PC-3 (cell line): ENCODE results near the gene SUGCT. TPM values are rescaled to one million over a fixed set of nuclear protein-coding genes. Genes with fewer than 3 reads are reported as not detected.

Experiments
- ATAC-seq: fragments of 200-7000 bp; cut with Tn5 transposase; 2 replicates; pipeline ENCODE4 v1.9.1; 2020; ENCODE audit warnings: mild to moderate bottlenecking, moderate library complexity
- BruUV-seq: library from RNA; stranded (reverse); fragments of 400-500 nt; replicated peaks from 2 replicates; lab custom pipeline; 2021; lab: Mats Ljungman, UMichigan
- CTCF ChIA-PET: fragments of 300-600 bp; sonication (Branson Sonifier 250); formaldehyde crosslinking; loops from one replicate; lab custom pipeline; 2022; ENCODE audit warnings: antibody characterized with exemption; lab: Charles Lee
- POLR2A ChIA-PET: fragments of 300-600 bp; sonication (Branson Sonifier 250); formaldehyde crosslinking; loops from one replicate; lab custom pipeline; 2022; ENCODE audit warnings: antibody characterized with exemption; ENCODE audit not compliant: unreplicated experiment; lab: Charles Lee
- DNase-seq: peaks from one replicate; pipeline ENCODE4 v3.0.0-alpha.2; 2015
- H2AFZ ChIP-seq: fragments of 300-600 bp; sonication (generic); 2 replicates; pipeline ENCODE4 v1.6.0; 2016; ENCODE audit warnings: antibody characterized with exemption, low read length
- H3F3A ChIP-seq: fragments of 300-600 bp; sonication (generic); one replicate; pipeline ENCODE4 v1.6.0; 2017; ENCODE audit warnings: antibody characterized with exemption, low read length, control low read depth, mild to moderate bottlenecking; ENCODE audit not compliant: unreplicated experiment
- H3K27ac ChIP-seq: fragments of 300-600 bp; sonication (generic); 2 replicates; pipeline ENCODE4 v1.5.1; 2016; ENCODE audit warnings: mild to moderate bottlenecking, low read length
- H3K27me3 ChIP-seq: fragments of 300-600 bp; sonication (generic); 2 replicates; pipeline ENCODE4 v1.6.1; 2016; ENCODE audit warnings: low read length, mixed read lengths
- H3K36me3 ChIP-seq: fragments of 300-600 bp; sonication (generic); 2 replicates; pipeline ENCODE4 v1.6.1; 2016; ENCODE audit warnings: low read depth, mixed run types, low read length, mixed read lengths
- H3K4me1 ChIP-seq: fragments of 300-600 bp; sonication (generic); 2 replicates; pipeline ENCODE4 v1.5.1; 2016; ENCODE audit warnings: low read length; ENCODE audit not compliant: insufficient read depth
- H3K4me2 ChIP-seq: fragments of 300-600 bp; sonication (generic); 2 replicates; pipeline ENCODE4 v1.6.0; 2016; ENCODE audit warnings: low read length
- H3K4me3 ChIP-seq: fragments of 300-600 bp; sonication (generic); 2 replicates; pipeline ENCODE4 v1.5.1; 2016; ENCODE audit warnings: mild to moderate bottlenecking, low read length, mixed read lengths
- H3K79me2 ChIP-seq: fragments of 300-600 bp; sonication (generic); 2 replicates; pipeline ENCODE4 v1.6.1; 2017; ENCODE audit warnings: low read length, mixed read lengths
- H3K9ac ChIP-seq: fragments of 300-600 bp; sonication (generic); 2 replicates; pipeline ENCODE4 v1.6.0; 2016; ENCODE audit warnings: mild to moderate bottlenecking, low read length
- H3K9me2 ChIP-seq: fragments of 300-600 bp; sonication (generic); replicated peaks from 2 replicates; pipeline ENCODE4 v1.6.1; 2016; ENCODE audit warnings: mixed run types, low read length, mixed read lengths
- H3K9me3 ChIP-seq: fragments of 300-600 bp; sonication (generic); 2 replicates; pipeline ENCODE4 v1.6.1; 2016; ENCODE audit warnings: low read length, mixed read lengths
- H4K20me1 ChIP-seq: fragments of 300-600 bp; sonication (generic); 2 replicates; pipeline ENCODE4 v1.6.1; 2016; ENCODE audit warnings: low read length, mixed read lengths
- EZH2 ChIP-seq: fragments of 300-600 bp; sonication (generic); IDR thresholded peaks from one replicate; pipeline ENCODE4 v1.6.1; 2017; ENCODE audit warnings: antibody characterized with exemption, mild to moderate bottlenecking, low read length; ENCODE audit not compliant: unreplicated experiment
- EZH2phosphoT487 ChIP-seq: fragments of 300-600 bp; sonication (generic); IDR thresholded peaks from 2 replicates; pipeline ENCODE4 v1.6.1; 2018; ENCODE audit warnings: mild to moderate bottlenecking, antibody characterized with exemption, low read length, borderline replicate concordance
- intact Hi-C: fragments of 100-400 bp; cut with micrococcal nuclease; formaldehyde crosslinking; loops from 2 replicates; pipeline ENCODE4 v1.9.0; 2023
- total RNA-seq: library from RNA; depleted of rRNA; stranded (reverse); fragments of >200 nt; gene quantifications from 2 replicates; pipeline ENCODE4 v1.2.3, GENCODE V29; 2014
- TF ChIP-seq, protein P1 (sequence below): fragments of 300-600 bp; sonication (generic); conservative IDR thresholded peaks from 2 replicates; pipeline ENCODE4 v1.5.1; 2017; ENCODE audit warnings: antibody characterized with exemption, low read depth, mild to moderate bottlenecking, low read length

Gene SUGCT
- total RNA-seq, 1 experiment from 2014 or later: 2.9 TPM

DNA sequence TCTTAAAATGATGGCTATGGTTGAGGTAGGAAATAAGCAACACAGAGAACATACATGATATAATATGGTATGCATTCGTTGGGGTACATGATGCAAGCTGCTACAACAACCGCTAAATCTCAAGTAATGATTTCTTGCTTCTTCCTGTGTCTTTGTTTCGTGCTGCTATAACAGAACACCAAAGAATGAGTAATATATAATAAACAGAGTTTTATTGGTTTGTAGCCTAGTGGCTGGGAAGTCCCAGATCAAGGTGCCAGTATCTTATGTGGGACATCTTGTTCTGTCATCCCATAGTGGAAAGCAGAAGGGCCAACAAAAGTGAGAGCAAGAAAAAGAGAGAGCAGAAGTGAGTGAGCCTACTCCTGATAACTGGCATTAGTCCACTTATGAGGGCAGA is 689.7 kb downstream of the SUGCT start:
- intact Hi-C loops: loop anchor here (5.0 kb wide), 4 partner anchors 163 to 878 kb away; partner anchors contain the start of gene INHBA
- Histone ChIP-seq H3K4me3 (no peak overlapping the region), H3K27ac (peak overlapping the region; percentile 73), H3K9ac (peak overlapping the region; percentile 27; the same call in 1 of the 2 replicates), H4K20me1 (no peaks in the 10 kb centered on the region), H3K4me1 (peaks cover 44% of the 10 kb centered on the region), H3K9me3 (no peaks in the 10 kb centered on the region), H3K27me3 (no peaks in the 10 kb centered on the region), H2AFZ (no peak overlapping the region), H3K79me2 (no peaks in the 10 kb centered on the region), H3K9me2 (no peaks in the 10 kb centered on the region; the same call in 1 of the 2 replicates), H3F3A (no peaks in the 10 kb centered on the region), H3K36me3 (no peaks in the 10 kb centered on the region), H3K4me2 (peak overlapping the region; percentile 22)
- BruUV-seq: no TSS peak
- ATAC-seq (peak; percentile 86), DNase-seq (peak; percentile 67)
- ChIA-PET POLR2A (no interaction called here), CTCF (interaction anchor here (0.6 kb wide), 1 partner anchor 183 kb away, joined by 3 read pairs; no protein-coding TSS in a partner anchor)
- TF ChIP-seq EZH2: no peak
- TF ChIP-seq, protein P1, sequence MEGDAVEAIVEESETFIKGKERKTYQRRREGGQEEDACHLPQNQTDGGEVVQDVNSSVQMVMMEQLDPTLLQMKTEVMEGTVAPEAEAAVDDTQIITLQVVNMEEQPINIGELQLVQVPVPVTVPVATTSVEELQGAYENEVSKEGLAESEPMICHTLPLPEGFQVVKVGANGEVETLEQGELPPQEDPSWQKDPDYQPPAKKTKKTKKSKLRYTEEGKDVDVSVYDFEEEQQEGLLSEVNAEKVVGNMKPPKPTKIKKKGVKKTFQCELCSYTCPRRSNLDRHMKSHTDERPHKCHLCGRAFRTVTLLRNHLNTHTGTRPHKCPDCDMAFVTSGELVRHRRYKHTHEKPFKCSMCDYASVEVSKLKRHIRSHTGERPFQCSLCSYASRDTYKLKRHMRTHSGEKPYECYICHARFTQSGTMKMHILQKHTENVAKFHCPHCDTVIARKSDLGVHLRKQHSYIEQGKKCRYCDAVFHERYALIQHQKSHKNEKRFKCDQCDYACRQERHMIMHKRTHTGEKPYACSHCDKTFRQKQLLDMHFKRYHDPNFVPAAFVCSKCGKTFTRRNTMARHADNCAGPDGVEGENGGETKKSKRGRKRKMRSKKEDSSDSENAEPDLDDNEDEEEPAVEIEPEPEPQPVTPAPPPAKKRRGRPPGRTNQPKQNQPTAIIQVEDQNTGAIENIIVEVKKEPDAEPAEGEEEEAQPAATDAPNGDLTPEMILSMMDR: no peak
- no peak for TF ChIP-seq EZH2phosphoT487

DNA sequence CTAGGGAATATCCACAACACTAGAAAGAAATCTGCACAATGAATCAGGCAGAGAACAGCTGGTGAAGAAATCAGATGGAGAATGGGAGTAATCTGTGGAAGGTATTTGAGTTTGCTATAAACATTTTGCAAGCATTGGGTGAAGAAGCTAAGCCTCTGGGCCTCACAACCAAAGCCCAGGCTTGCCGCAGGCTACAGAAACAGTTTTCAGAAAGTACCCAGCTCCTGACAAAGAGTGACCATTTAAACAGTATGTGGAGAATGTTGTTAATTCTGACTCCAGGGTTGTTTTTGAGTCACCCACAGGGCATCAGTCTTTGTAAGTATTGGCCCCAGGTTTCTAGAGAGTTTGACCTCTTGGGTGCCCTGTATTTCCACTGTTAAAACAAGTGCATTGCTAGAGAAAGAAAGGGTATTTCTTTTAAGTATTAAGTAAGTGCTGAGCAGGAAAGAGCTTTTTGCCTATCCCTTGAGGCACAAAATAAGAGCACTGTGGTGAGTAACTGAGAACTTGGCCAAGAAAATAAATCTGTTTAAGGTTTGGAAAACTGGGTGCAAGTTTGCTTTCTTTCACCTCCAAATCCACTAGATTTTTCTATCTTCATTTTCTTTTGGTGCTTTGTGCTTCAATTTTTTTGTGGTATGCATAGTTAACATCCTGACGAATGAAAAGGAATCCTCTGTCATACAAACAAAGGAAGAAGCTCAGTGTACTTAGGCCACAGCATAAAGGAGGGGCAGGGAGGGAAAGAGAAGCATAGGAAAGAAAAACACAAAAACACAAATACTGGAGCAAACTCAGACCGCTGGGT is 691.8 kb downstream of the SUGCT start:
- Histone ChIP-seq H3K27me3 (no peaks in the 10 kb centered on the region), H3K36me3 (no peaks in the 10 kb centered on the region), H3F3A (no peaks in the 10 kb centered on the region), H3K27ac (no peak overlapping the region), H4K20me1 (no peaks in the 10 kb centered on the region), H3K4me3 (no peak overlapping the region), H3K9ac (no peak overlapping the region), H3K79me2 (no peaks in the 10 kb centered on the region), H3K4me2 (no peak overlapping the region), H3K4me1 (peaks cover 44% of the 10 kb centered on the region), H3K9me3 (no peaks in the 10 kb centered on the region), H3K9me2 (no peaks in the 10 kb centered on the region; the same call in 1 of the 2 replicates), H2AFZ (no peak overlapping the region)
- ChIA-PET POLR2A (interaction anchor here (0.6 to 1.1 kb wide), 4 partner anchors 9 to 876 kb away, joined by 3 to 5 read pairs (median 3); partner anchors contain the start of gene INHBA), CTCF (interaction anchor here (0.7 kb wide), 1 partner anchor 279 kb away, joined by 3 read pairs; no protein-coding TSS in a partner anchor)
- TF ChIP-seq EZH2 (no peak), EZH2phosphoT487 (no peak)
- TF ChIP-seq, protein P1: no peak
- intact Hi-C loops: no loop called here
- no peak for DNase-seq
- ATAC-seq: peak; percentile 30
- no TSS peak for BruUV-seq
